ENCODE measurements around the gene AJUBA. TPM values are rescaled to one million over a fixed set of nuclear protein-coding genes. Genes with fewer than 3 reads are reported as not detected.

AJUBA gene
- total RNA-seq, 1 experiment from 2014 or later, result 32.7 TPM

GRCh38 chr14:22926316-22926715 is 56.0 kb downstream of the AJUBA start:
- intact Hi-C loops (cut with micrococcal nuclease; ENCODE audit: unreplicated experiment), result no loop called here
- H3K36me3 Mint-ChIP-seq (ENCODE audit: insufficient read depth, unreplicated experiment), result peaks cover 24% of the 10 kb centered on the region
- H3K9me3 Mint-ChIP-seq (ENCODE audit: low read depth, unreplicated experiment), result no peaks in the 10 kb centered on the region
- DNase-seq, result no peak
- no peak for TF ChIP-seq CTCF (IDR thresholded peaks at IDR 0.05; ENCODE audit: unreplicated experiment)
- CTCF ChIA-PET, result no interaction called here
- no peak overlapping the region for H3K27ac Mint-ChIP-seq (ENCODE audit: unreplicated experiment)
- no TSS peak for BruUV-seq (replicated peaks)
- H3K4me1 Mint-ChIP-seq (ENCODE audit: low read depth, unreplicated experiment), result peaks cover 21% of the 10 kb centered on the region
- no peaks in the 10 kb centered on the region for H3K27me3 Mint-ChIP-seq (ENCODE audit: unreplicated experiment)
- H3K4me3 Mint-ChIP-seq (ENCODE audit: low read depth, unreplicated experiment), result peak overlapping the region; percentile 17

- Mint-ChIP-seq H3K9me3 (ENCODE audit: low read depth, unreplicated experiment) (no peaks in the 10 kb centered on the region), H3K27ac (ENCODE audit: unreplicated experiment) (no peak overlapping the region), H3K27me3 (ENCODE audit: unreplicated experiment) (no peaks in the 10 kb centered on the region), H3K36me3 (ENCODE audit: insufficient read depth, unreplicated experiment) (peaks cover 28% of the 10 kb centered on the region), H3K4me3 (ENCODE audit: low read depth, unreplicated experiment) (no peak overlapping the region), H3K4me1 (ENCODE audit: low read depth, unreplicated experiment) (peaks cover 21% of the 10 kb centered on the region)
- no peak for TF ChIP-seq CTCF (IDR thresholded peaks at IDR 0.05; ENCODE audit: unreplicated experiment)
- CTCF ChIA-PET, result no interaction called here
- intact Hi-C loops (cut with micrococcal nuclease; ENCODE audit: unreplicated experiment), result no loop called here
- no peak for DNase-seq
- no TSS peak for BruUV-seq (replicated peaks)
Measured at GRCh38 chr14:22925513-22925912, 56.8 kb downstream of the AJUBA start.

- Mint-ChIP-seq H3K4me3 (ENCODE audit: low read depth, unreplicated experiment) (no peak overlapping the region), H3K4me1 (ENCODE audit: low read depth, unreplicated experiment) (peaks cover 21% of the 10 kb centered on the region), H3K36me3 (ENCODE audit: insufficient read depth, unreplicated experiment) (peaks cover 38% of the 10 kb centered on the region), H3K27ac (ENCODE audit: unreplicated experiment) (no peak overlapping the region), H3K27me3 (ENCODE audit: unreplicated experiment) (no peaks in the 10 kb centered on the region), H3K9me3 (ENCODE audit: low read depth, unreplicated experiment) (no peaks in the 10 kb centered on the region)
- no peak for TF ChIP-seq CTCF (IDR thresholded peaks at IDR 0.05; ENCODE audit: unreplicated experiment)
- no TSS peak for BruUV-seq (replicated peaks)
- CTCF ChIA-PET, result no interaction called here
- no peak for DNase-seq
- intact Hi-C loops (cut with micrococcal nuclease; ENCODE audit: unreplicated experiment), result no loop called here
Measured at GRCh38 chr14:22923746-22924145, 58.6 kb downstream of the AJUBA start.

- CTCF ChIA-PET, result no interaction called here
- intact Hi-C loops (cut with micrococcal nuclease; ENCODE audit: unreplicated experiment), result no loop called here
- Mint-ChIP-seq H3K36me3 (ENCODE audit: insufficient read depth, unreplicated experiment) (peaks cover 52% of the 10 kb centered on the region), H3K9me3 (ENCODE audit: low read depth, unreplicated experiment) (no peaks in the 10 kb centered on the region), H3K4me1 (ENCODE audit: low read depth, unreplicated experiment) (peaks cover 28% of the 10 kb centered on the region), H3K27me3 (ENCODE audit: unreplicated experiment) (no peaks in the 10 kb centered on the region), H3K27ac (ENCODE audit: unreplicated experiment) (no peak overlapping the region), H3K4me3 (ENCODE audit: low read depth, unreplicated experiment) (no peak overlapping the region)
- no peak for TF ChIP-seq CTCF (IDR thresholded peaks at IDR 0.05; ENCODE audit: unreplicated experiment)
- BruUV-seq (replicated peaks), result no TSS peak
- DNase-seq, result no peak
Measured at GRCh38 chr14:22922294-22922693, 60.1 kb downstream of the AJUBA start.

Other genes starting within 250 kb of the AJUBA start
- gene OXA1L, start 215.9 kb downstream of the AJUBA start, total RNA-seq (2022), result 76.5 and 83.3 TPM in 2 replicates
- 8.7 and 10.2 TPM in 2 replicates for gene SLC7A7, start 167.1 kb downstream of the AJUBA start, total RNA-seq (2022)
- gene MRPL52, start 152.7 kb downstream of the AJUBA start, total RNA-seq (2022), result 110 and 111 TPM in 2 replicates
- 7.8 and 10.5 TPM in 2 replicates for gene MMP14, start 146.0 kb downstream of the AJUBA start, total RNA-seq (2022)
- gene LRP10, start 110.8 kb downstream of the AJUBA start, total RNA-seq (2022), result 112 and 121 TPM in 2 replicates
- 0.85 and 1.0 TPM in 2 replicates for gene REM2, start 99.3 kb downstream of the AJUBA start, total RNA-seq (2022)
- gene RBM23, start 63.4 kb downstream of the AJUBA start, total RNA-seq (2022), result 65.3 and 70.9 TPM in 2 replicates
- gene PRMT5, start 53.2 kb downstream of the AJUBA start, total RNA-seq (2022), result 101 and 113 TPM in 2 replicates
- 30.4 and 32.1 TPM in 2 replicates for gene HAUS4, start 25.5 kb downstream of the AJUBA start, total RNA-seq (2022)
- 9.6 and 10.6 TPM in 2 replicates for gene C14orf93, start 27.6 kb upstream of the AJUBA start, total RNA-seq (2022)
- gene PSMB5, start 52.3 kb upstream of the AJUBA start, total RNA-seq (2022), result 121 and 138 TPM in 2 replicates
- not detected in 2 replicates for gene PSMB11, start 59.7 kb upstream of the AJUBA start, total RNA-seq (2022)
- 5.0 and 5.7 TPM in 2 replicates for gene CDH24, start 75.0 kb upstream of the AJUBA start, total RNA-seq (2022)
- 181 and 191 TPM in 2 replicates for gene ACIN1, start 112.6 kb upstream of the AJUBA start, total RNA-seq (2022)
- gene C14orf119, start 113.0 kb upstream of the AJUBA start, total RNA-seq (2022), result 47.0 and 47.3 TPM in 2 replicates
- gene CIROP, start 122.4 kb upstream of the AJUBA start, total RNA-seq (2022), result not detected in 2 replicates
- not detected in 2 replicates for gene CEBPE, start 136.7 kb upstream of the AJUBA start, total RNA-seq (2022)
- gene SLC7A8, start 201.1 kb upstream of the AJUBA start, total RNA-seq (2022), result 0.29 TPM in 1 of 2 replicates, not detected in the other

Data from Calu3 (cell line).